Jurkat, Clone E6-1 (cell line): ENCODE data around the gene IQGAP2.

ENCODE experiments used
- DNase-seq: peaks from one replicate; pipeline ENCODE4 v3.0.0-alpha.2; 2011; ENCODE audit warnings: low read depth, low spot score
- H3K4me3 ChIP-seq: 2 replicates; pipeline ENCODE4 v1.5.1; 2011; ENCODE audit warnings: mild to moderate bottlenecking, low read length, control low read depth, moderate library complexity

The IQGAP2 gene

GRCh38 chr5:76441890-76442673 is 39.0 kb downstream of the IQGAP2 start:
- no peak overlapping the region for H3K4me3 ChIP-seq

GRCh38 chr5:76443066-76443800 is 40.1 kb downstream of the IQGAP2 start:
- H3K4me3 ChIP-seq = no peak overlapping the region
- no peak for DNase-seq

More at GRCh38 chr5:76441890-76442673, 39.0 kb downstream of the IQGAP2 start:
- no peak for DNase-seq

DNA sequence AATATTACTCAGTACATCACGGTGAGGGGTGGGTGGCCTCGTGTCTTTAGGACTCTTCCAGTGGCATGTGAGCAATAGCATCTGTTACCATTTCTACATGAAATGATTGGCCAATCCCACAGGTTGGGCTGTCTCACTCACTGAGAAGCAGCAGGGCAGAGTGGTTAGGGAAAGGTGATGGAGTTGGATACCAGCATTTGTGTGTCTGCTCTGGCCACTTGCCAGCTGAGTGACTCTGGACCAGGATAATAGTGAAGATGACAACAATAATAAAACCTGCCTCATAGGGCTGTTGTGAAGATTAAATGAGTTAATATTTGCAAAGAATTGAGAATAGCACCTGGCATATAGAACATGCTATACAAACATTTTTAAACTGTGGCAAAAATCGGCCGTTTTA is 42.0 kb downstream of the IQGAP2 start:
- no peak for DNase-seq
- no peak overlapping the region for H3K4me3 ChIP-seq

DNA sequence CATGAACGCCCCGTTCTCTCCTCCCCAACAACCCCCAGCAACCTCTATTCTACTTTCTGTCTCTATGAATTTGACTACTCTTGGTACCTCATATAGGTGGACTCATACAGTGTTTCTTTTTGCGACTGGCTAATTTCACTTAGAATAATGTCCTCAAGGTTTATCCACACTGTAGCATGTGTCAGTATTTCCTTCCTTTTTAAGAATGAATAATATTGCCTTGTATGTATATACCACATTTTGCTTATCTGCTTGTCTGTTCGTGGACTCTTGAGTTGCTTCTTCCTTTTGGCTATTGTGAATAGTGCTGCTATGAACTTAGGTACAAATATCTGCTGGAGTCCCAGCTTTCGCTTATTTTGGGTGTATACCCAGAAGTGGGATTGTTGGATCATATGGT is 42.7 kb downstream of the IQGAP2 start:
- H3K4me3 ChIP-seq = no peak overlapping the region
- DNase-seq = no peak

GRCh38 chr5:76446776-76447175 is 43.7 kb downstream of the IQGAP2 start:
- no peak overlapping the region for H3K4me3 ChIP-seq
- no peak for DNase-seq

DNA sequence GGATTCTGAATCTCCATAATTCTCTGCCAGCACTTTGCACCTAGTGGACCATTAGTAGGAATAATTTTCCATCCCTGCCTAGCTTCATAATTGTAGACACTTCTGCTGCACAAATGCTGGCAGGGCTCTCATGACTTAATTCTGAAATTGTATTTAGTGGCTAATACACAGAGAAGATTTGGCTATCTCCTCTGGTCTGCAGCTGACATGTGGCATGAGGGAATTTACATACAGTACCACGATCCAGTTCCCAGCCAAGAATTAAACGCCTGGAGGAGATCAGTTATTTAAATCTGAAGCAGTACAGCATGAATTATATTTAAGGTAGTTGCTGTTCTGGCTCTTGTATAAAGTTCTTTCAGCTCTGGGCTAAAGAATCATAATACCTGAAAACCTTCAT is 46.5 kb downstream of the IQGAP2 start:
- DNase-seq = no peak
- no peak overlapping the region for H3K4me3 ChIP-seq

GRCh38 chr5:76450054-76450453 is 47.0 kb downstream of the IQGAP2 start:
- no peak overlapping the region for H3K4me3 ChIP-seq
- DNase-seq = no peak

- no peak for DNase-seq
- H3K4me3 ChIP-seq = no peak overlapping the region
Measured at GRCh38 chr5:76451031-76451701, 48.1 kb downstream of the IQGAP2 start.

GRCh38 chr5:76455531-76456133 is 52.5 kb downstream of the IQGAP2 start:
- H3K4me3 ChIP-seq = no peak overlapping the region
- no peak for DNase-seq

- no peak for DNase-seq
Measured at GRCh38 chr5:76456258-76456657, 53.2 kb downstream of the IQGAP2 start.

GRCh38 chr5:76457674-76458485 is 54.8 kb downstream of the IQGAP2 start:
- no peak overlapping the region for H3K4me3 ChIP-seq
- no peak for DNase-seq

More at GRCh38 chr5:76456258-76456657, 53.2 kb downstream of the IQGAP2 start:
- no peak overlapping the region for H3K4me3 ChIP-seq

GRCh38 chr5:76458486-76458830 is 55.4 kb downstream of the IQGAP2 start:
- no peak overlapping the region for H3K4me3 ChIP-seq
- no peak for DNase-seq

- DNase-seq = no peak
- H3K4me3 ChIP-seq = no peak overlapping the region
Measured at GRCh38 chr5:76460104-76460503, 57.0 kb downstream of the IQGAP2 start.

DNA sequence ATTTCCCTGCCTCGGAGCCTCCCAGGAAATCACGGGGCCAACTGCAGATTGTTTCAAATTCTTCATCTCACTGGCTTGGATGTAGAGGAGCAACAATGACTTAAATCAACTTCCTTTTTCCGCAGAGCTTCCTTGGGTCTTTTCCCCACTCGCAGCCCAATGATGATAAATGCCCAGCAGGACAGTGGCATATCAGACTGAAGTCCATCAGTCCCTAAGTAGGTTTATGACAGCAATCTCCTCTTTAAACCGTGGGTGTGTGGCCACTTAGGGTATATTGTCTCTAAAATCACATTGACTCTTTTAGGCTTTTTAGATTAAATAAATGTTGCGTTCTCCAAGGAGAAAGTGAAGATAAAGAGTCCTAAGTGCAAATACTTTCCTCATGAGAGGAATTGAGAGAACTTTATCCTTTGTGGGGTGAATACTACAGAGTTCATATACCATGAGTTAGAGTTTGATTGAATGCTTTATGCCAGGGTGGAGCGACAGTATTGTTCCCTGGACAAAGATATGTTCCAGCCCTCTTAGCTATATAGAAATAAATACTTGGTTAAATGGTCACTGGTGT is 59.1 kb downstream of the IQGAP2 start:
- H3K4me3 ChIP-seq = no peak overlapping the region
- DNase-seq = no peak

DNA sequence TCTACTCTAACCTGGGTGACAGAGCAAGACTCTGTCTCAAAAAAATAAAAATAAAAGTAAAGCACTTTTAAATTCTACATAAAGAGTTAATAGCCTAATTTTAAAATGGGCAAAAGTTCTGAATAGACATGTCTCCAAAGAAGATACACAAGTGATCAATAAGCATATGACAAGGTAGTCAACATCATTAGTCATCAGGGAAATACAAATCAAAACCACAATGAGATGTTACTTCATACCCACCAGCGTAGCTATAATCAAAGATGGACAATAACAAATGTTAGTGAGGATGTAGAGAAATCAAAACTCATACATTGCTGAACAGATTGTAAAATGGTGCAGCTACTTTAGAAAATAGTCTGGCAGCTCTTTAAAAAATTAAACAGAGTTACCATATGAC is 64.1 kb downstream of the IQGAP2 start:
- no peak for DNase-seq
- H3K4me3 ChIP-seq = no peak overlapping the region

DNA sequence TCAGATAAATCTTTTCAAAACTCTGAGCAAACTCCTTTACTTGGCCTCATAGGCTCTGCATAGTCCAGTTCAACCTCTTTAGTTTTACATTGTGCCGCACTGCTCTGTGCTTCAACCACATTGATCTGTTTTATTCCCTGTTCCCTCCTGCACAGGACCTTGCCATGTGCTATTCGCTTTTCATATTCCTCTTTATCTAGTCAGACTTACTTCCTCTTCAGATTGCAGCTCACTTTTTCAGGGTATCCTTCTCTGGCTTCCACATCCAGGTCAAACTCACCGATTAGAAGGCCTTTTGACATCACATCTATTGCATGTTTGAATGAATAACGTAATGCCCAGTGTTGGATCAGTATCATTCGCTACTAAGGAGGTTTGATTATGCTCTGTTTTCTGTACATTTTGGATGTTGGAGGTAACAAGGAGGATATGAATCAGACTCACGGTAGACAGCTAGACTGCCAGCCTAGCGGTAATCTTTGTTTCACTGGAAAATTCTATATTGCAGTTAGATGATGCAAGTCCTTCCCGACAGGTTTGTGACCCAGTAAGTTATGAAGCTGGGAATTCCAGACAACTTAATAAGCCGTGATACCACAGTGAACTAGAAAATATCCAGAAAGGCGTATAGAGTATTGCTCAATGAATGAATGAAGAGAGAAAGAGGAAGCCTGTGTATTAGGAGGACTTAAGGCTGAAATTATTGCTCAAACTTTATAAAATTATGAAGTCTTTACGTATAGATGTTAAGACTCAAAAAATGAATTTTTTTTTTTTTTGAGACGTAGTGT is 65.7 kb downstream of the IQGAP2 start:
- DNase-seq = no peak
- no peak overlapping the region for H3K4me3 ChIP-seq

DNA sequence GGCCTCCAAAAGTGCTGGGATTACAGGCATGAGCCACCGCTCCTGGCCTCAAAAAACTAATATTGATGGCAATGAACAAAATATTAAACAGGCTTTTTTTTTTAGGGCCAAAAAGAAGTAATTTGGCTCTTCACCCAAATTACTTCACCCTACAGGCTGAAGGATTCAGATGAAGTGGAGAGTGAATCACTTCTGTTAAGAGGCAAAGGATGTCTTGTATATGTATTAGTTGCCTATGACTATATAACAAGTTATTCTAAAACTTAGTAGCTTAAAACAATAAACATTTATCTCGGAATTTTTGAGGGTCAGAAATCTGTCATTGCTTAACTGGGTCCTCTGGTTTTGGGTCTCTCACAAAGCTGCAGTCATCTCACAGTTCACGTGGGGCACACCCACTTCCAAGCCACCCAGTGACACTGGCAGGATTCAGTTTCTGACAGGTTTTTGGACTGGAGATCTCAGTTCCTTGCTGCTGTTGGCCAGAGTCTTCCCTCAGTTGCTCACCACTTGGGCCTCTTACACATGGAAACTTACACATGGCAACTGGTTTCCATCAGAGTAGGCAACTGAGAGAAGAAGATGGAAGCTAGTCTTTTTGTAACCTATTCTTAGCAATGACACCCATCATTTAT is 66.7 kb downstream of the IQGAP2 start:
- H3K4me3 ChIP-seq = no peak overlapping the region
- no peak for DNase-seq
